Stimulated activated naive CD4-positive, alpha-beta T cell (primary cell): Measurements from ENCODE around the gene BANF2.
A peak's percentile ranks its signal among the peaks of the same experiment; 100 is the strongest.
"Not testable (repeated sequence)": the region's sequence is repeated elsewhere in the genome, so short reads cannot be mapped to it uniquely, and the experiment has no call there.

Experiments used
- DNase-seq, 6 experiments: peaks; one replicate each; lab custom pipeline; 2025; lab: John Stamatoyannopoulos, UW

BANF2 gene

DNA sequence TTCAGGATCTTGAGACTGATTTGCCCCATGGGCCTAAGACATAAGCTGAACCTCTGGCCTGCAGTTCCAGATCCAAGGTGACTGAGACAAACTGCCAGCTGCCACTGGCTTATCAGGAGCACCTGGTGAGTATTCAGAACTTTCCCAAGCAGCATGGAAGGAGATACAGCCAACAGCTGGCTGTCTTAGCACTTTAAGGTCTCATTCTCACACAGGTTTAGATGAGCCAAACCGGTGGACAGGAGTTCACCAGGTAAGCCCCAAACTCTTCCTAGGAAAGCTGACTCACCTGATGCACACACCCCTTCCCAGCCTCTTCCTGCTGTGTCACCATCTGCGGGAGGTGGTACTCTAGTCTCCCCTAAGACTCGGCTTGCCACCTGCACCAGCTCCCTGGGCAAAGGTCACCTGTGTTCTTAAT lies at the start of gene BANF2:
Gene BANF2 (plus strand): TSS at position 36 of the 421 bp plus-strand sequence. CDS start 25,060 bp downstream, outside the sequence.
- DNase-seq, result no peak

DNA sequence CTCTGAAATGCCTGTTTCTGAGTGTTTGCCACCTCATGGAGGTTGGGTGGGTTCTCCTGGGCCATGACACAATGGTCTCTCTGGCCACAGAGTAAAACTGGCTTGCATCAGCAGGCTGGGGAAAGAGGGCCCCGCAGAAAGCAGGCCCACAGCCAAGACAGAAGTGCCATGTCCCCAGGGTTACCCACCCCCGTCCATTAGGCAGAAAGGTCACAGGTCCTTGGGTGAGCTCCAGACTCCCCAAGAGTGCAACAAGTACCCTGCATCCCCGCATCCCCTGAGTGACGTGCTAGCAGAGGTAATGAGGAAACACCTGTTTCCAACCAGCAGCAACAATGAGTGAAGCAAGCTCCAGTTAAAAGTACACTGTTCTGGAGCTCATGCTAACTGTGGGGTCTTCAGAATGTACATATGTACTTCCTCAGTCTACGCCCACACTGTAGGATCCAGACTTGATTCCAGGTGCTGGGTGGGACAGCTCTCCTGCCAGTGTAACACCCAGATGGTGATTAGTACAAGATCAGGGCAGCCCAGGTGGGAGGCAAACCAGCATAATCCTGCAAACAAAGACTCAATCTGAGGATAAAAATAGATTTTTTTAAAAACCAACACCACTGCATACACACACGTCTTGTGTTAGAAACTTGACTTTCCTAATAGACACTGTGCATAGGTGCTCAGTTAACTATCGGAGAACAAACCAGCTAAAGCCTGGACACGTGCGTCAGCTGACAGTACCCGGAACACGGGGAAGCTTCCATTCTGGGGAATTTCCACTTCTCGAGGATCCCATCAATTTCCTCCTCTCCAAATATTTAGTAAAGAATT lies 49.3 kb upstream of the BANF2 start:
- DNase-seq, result no peak

DNA sequence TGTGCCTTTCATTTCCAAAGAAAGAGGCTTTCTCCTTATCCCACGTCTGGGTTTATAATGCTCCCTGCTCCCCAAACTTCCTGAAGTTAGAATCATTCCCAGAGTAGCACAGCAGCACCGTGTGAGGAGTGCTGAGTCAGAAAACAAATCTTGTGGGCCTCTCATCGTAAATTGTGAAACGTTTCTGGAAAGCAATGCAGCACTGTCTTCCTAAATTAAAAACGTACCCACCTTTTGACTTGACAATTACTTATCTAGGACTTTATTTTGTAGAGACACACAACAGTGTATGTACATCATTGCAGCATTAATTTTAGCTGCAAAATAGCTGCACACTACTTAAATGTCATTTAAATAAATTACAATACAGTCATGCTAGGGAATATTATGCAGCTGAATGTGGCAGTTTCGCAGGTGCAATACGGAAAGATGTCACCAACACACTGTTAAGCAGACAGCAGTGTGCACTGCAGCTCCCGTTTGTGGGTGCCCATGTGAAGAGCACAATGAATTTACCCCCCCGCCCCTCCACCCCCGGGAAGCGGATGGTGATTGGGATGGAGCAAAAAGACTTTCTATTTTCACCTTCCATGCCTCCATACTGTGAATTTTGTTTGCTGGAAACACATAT lies 48.5 kb upstream of the BANF2 start:
- no peak for DNase-seq

DNA sequence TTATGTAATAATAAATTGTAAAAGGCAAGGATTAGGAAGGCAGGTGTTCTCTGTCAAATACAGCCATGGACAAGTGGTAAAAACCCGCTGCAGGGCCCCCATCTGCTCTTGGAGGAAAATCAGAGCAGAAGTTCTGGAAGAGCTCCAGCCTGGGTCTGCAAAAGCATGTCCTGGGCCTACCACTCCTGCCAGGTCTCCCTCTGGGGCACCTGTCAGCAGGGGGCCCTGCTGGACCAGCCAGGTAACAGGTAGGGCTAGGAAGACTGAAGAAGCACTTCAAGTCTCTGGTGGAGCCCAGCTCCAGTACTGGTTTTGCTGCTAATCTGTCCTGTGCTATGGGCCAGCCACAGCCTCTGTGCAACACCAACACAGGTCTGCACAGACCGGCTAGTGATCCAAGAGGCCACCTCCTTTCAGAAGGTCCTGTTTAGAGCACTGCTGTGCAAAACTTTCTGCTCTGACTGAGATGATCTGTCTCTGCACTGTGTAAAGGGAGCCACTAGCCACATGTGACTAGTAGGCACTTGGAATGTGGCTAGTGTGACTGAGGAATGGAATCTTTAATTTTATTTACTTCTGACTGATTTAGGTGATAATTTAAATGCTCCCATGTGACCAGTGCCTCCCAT lies 47.9 kb upstream of the BANF2 start:
- DNase-seq, result peak in 1 of 6 experiments; percentile 11

DNA sequence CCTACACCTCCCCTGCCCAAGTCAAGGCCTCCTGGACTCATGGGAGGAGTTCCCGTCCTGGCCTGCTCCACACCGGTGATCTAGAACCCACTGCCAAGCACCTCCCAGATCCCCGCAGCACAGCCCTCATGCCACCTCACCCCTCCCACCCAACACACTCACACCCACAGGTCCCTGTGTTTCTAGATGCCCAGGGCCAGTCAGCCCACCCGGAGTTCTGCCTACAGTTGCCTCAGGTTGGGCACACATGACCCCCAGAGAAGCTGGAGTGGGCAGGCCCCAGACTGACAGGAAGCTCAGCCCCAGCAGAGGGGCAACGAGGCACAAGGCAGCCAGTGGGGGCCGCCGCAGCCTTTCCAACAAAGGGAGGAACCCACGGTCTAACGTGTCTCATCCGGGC lies 47.4 kb upstream of the BANF2 start:
- no peak for DNase-seq

DNA sequence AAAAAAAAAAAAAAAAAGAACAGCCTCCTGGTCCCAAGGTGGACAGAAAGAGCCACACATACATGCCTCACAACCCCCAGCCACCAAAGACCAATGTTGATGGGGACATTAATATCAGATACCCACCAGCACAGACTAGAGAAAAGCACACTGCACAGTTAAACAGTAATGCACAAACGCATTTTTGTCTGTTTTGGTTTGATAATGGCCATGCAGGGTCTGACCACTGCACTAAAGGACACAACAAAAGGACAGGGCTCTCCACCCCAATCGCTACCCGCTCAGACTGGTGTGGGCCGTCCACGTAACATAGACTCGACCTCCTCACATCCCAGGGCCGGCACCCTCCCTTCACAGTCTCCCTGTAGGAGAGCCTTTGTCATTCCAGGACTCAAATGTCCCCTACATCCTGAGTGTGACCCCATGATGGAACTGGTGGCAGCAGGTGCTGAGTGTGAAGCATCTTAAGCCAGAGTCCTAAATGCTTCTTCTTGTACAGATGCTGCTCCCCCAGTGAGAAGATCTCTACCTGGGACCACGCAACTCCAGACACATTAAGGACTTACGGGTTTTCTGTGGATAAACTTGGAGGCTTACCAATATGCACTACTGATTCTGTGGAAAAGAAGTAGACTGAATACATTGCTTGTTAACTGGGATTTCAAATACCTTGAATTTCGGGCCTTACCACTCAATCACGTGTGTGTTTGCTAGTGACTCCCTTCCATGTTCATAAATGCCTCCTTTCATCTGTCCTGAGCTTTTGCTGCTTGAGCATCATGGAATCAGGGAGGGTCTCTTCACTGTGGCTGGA lies 45.7 kb upstream of the BANF2 start:
- DNase-seq, result no peak

DNA sequence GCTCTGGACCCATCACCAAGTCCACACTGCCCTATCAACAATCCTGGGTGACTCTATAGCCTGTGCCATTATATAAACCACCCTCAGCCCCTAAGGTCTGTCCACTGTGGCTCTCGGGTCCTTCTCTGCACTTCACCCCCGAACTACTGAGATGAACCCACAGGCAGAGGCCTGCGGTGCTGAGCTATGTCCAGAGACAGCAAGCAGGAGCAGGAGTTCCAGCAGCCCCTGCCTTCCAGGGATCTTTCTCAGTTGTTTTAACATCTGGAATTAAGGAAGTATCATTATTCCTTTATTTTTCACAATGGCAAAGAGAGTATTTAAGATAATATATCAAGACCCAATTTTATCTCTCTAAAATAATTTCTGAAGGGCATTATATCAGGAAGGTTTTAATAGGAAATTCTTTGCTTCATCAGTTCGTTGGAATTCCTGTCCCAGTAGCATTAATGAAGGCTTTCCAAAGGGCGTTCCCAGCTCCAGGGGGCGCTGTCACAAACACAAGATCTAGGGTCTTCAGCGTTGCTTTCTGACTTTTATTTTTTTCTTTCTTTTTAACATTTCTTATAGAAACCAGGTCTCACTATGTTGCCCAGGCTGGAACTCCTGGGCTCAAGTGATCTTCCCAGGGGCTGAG lies 45.0 kb upstream of the BANF2 start:
- no peak for DNase-seq

DNA sequence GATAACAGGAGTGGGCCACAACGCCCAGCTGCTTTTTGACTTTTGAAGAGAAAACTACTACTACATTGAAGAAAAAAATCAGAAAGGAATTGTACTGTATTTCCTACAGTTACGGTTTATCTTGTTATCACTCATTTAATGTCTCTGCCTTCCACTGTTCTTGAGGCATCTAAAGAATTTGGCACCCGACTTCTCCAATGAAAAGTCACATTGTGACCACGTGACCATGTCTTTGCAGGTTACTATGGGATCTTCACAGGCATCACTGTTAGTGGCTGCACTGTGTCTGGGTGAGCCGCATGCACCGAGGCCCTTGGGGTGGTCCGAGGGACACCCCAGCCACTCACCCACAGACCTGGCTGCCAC lies 44.5 kb upstream of the BANF2 start:
- no peak for DNase-seq

DNA sequence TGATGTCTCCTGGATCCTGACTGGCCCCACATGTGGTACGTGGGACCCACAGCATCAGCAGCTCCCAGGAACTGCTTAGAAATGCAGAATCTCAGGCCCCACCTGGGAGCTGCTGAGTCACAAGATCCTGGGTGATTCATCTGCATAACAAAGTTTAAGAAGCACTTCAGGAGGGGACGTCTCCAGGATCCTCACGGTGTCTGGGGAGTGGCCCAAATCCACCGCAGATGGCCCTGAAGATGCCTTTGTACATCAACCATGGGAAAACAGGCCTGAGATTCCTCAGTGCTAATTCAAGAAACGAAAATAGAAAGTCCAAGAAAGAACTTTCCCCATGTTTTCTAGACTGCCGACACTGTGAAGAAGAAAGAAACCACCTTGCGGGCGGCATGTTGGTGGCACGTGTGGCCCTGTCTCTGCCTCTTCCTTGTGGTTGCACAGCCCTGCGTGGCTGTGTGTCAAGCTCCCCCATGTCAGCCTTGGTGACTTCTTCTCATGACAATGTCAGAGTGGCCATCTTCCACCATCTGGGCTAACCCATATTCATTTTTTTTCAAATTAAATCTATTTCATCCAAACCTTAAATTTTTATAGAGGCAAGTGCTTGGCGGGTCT lies 43.8 kb upstream of the BANF2 start:
- DNase-seq, result no peak

DNA sequence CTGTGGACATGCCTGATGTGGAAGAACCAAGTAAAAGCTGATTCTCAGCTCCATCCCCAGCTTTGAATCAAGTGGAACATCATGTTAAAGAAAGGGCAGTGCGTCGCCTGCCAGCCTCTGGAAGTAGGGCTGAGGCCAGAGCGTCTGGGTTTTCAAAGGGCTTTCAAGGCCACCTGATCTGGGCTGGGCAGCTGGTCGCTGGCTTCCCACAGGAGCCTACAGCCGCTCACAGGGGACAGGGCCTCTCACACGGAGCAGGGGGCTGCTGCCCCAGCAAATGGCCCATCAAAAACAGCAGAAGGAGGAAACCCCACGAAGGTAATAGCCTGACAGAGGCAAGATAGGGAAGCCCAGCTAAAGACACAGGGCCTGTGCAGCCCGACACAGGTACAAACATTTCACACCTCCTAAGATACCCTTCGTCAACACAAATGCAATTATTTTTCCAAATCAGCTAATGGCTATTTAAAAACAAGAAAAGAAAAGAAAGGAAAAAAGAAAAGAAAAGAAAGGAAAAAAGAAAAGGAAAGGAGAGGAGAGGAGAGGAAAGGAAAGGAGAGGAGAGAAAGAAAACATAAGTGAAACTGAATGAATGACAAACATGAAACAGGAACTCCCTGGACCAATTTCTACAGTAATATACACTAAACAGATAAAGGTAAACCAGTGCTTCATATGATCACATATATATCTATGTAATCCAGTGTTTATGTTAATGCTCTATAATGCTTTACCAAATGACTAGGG lies 42.5 kb upstream of the BANF2 start:
- DNase-seq, result no peak

DNA sequence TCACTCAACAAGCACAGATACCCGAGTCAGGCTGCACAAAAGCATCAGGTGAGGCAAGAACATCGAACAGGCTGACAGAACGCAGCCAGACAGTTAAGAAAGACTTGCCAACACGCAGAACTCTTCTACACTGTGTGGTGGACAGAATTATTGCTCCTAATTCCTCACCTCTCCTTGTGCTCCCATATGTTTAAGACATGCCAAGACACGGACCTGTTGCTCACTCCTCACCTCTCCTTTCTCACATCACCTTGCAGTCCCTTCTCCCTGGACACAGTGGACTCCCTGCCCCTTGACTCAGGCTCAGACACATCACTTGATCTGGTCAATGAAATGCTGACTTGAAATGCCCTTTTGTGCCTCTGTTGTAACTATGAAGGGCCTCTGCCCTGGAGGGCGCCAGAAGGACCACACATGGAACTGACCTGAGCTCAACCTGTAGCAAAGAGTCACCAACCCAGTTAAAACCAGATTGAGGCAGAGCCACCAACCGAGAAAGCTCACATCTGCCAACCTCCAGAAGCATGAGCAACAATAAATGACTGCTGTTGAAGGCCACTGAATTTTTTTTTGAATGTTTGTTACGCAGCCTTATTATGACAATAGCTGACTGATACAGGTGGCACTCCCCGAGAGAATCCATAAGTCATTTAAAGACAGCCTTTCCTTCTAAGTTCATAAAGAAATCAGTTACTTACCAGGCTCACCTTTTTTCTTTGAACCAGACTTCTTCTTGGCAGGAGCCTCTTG lies 41.7 kb upstream of the BANF2 start:
- no peak for DNase-seq

DNA sequence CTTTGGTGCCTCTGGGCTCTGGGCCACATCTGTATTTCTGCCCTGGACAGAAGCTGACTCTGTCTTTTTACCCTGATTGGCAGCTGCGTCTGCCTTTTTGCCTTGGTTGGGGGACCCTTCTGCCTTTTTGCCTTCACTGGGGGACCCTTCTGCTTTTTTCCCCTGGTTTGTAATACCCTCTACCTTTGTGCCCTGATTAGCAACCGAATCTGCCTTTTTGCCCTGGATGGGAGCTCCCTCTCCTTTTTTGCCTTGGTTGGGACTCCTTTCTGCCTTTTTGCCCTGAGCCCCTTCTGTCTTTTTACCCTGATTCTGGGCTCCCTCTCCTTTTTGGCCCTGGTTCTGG lies 41.1 kb upstream of the BANF2 start:
- DNase-seq, result no peak

DNA sequence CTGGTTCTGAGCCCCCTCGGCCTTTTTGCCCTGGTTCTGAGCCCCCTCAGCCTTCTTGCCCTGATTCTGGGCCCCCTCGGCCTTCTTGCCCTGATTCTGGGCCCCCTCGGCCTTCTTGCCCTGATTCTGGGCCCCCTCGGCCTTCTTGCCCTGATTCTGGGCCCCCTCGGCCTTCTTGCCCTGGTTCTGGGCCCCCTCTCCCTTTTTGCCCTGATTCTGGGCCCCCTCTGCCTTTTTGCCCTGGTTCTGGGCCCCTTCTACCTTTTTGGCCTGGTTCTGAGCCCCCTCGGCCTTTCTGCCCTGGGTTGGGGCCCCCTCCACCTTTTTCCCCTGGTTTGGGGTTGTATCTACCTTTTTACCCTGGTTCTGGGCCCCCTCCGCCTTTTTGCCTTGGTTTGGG lies 40.4 kb upstream of the BANF2 start:
- DNase-seq, result not testable (repeated sequence)

DNA sequence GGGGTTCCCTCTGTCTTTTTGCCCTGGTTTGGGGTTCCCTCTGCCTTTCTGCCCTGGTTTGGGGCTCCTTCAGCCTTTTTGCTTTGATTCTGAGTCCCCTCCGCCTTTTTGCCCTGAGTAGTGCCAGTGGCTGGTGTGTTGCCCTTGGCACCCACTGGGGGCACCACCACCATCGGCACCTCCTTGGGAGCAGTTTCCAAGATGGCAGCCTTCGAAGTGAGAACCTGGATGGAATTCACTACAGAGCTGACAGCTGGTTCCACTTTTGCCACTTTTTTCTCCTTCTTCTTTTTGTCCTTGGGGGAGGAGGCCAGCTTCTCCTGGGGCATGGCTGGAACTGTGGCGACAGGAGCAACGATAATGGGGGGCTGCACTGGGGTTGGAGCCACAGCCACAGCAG lies 40.0 kb upstream of the BANF2 start:
- no peak for DNase-seq

DNA sequence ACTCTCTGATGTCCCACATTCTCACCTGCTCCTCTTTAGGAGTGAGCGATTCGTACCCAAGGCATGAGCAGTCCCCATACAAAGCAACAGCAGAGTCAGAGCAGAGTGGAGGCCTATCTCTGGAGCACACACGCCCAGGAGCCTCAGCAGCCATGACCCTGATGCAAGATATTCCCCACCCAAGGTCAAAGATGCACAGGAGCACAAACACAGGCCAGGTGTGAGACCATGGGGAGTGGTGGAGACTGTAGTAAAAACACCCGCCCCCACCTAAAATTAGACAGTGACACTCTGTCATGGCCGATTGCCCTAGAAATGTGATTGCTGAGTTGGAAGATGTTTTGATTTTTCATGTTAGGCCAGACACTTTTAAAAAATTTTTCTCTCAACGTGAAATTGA lies 39.1 kb upstream of the BANF2 start:
- no peak for DNase-seq

DNA sequence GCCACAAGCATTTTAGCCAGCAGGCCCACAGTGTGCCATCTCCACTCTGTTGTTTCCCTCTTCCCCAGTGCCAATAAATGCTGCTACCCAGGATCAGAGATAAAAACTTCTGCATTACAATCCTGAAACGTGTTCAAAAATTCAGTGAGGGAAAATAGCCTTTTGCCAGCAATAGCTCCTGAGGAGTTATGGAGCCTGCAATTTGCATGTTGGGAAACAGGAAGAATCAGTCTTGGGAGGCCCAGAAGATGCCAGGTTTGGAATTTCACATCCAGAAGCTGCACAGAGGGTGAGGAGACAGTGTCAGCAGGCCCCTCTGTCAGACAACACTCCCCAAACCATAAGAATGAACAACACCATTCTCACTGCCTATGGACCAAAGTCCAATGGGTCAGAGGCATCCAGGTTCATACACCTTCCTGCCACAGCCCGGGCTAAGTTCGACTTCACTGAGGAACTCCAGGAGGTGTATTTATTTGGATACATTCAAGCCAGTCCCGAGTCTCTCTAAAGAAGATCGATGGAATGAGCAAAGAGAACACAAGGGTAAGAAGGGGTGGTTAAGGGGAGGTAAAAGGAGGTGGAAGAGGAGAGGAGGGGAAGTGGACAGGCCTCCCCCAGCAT lies 38.5 kb upstream of the BANF2 start:
- DNase-seq, result no peak

DNA sequence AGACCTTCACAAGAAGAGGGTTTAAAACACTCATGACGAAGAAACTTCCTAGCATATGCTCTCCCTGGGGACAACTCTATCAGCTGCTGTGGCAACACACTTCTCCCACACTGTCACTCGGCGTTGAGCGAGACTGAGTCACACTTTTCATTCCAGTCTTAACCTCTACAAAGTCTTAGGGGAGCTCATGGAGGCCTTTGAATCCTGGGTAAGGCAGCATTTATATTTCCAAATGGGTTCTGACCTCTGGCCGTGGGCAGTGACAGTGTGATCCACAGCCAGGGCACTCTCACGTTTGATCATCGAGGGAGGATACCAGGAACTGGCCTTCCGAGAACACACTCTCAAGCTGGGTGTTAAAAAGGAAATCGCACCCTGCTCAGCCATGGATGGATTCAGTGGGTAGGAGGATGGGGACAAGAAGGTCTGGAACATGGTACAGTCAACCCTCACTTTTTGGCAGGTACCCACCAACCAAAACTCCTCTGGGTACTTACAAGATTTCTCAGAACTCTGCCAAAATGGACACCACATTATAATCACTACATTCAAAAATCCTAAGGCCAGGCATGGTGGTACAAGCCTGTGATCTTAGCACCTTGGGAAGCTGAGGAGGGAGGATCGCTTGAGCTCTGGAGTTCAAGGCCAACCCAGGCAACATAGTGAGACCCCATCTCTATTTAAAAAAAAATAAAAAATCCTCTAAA lies 37.3 kb upstream of the BANF2 start:
- no peak for DNase-seq

DNA sequence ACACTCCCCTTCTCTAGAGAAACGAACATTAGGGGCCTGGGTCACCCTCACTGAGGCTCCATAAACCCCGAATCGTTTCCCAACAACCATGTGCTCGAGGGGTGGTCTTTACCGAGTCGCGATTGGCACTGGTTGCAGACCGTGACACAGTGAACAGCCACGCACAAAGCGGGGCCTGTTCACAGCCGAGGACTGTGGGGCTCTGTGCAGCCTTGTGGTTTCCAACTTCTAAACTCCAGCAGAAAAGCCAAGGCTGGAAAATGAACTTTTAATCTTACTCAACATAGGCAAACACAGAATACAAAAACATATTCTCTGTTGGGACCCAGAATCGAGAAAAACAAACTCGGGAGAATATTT lies 36.7 kb upstream of the BANF2 start:
- no peak for DNase-seq

DNA sequence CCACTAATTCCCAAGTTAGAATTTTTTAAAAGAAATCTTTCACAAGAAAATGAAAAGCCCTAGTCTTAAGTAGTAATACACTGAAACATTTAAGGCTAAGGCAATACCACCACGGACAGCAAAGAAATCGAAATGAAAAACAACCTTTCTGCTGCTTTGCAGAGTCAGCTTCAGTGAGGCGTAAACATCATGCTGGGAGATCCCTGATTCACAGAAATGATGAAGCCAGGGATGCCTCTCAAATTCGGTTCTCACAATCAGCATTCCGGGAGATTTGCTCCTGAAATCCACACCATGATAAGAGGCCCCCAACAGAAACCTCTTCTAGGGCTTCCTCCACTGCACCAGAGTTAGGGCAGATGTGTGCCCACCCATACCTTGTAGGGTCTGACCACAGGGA lies 36.3 kb upstream of the BANF2 start:
- DNase-seq, result no peak
